ENCODE results near the gene KRTAP10-4. TPM values are rescaled to one million over a fixed set of nuclear protein-coding genes. Genes with fewer than 3 reads are reported as not detected.

KRTAP10-4 gene
- total and polyA plus RNA-seq, 2 experiments from 2014 or later = not detected

- Histone ChIP-seq H4K20me1 (ENCODE audit: insufficient read depth) (no peaks in the 10 kb centered on the region), H3K27ac (no peak within 1 kb of the TSS), H3K4me1 (ENCODE audit: insufficient read depth) (no peaks in the 10 kb centered on the region), H2AFZ (no peak within 1 kb of the TSS), H3K79me2 (ENCODE audit: insufficient read depth) (no peaks in the 10 kb centered on the region), H3K27me3 (replicated peaks; ENCODE audit: insufficient read depth) (no peaks in the 10 kb centered on the region), H3K4me2 (ENCODE audit: unreplicated experiment) (no peak within 1 kb of the TSS), H3K9me3 (ENCODE audit: low read depth) (no peaks in the 10 kb centered on the region), H3K4me3 (no peak within 1 kb of the TSS), H3K9me2 (ENCODE audit: insufficient read depth) (no peaks in the 10 kb centered on the region), H3F3A (ENCODE audit: insufficient read depth) (no peaks in the 10 kb centered on the region), H3K9ac (no peak within 1 kb of the TSS), H3K36me3 (ENCODE audit: low read depth) (no peaks in the 10 kb centered on the region)
- no peak for DNase-seq
- WGBS, 2 experiments (ENCODE audit: low coverage in 1 of 2, low lambda C conversion rate in 2 of 2, missing lambda C conversion rate in 2 of 2) = 59 to 60% methylated on average over 21 of the region's 21 CpGs
- TF ChIP-seq EZH2 (IDR thresholded peaks at IDR 0.05; ENCODE audit: insufficient read depth, poor library complexity, severe bottlenecking) (no peak), EZH2phosphoT487 (IDR thresholded peaks at IDR 0.05; ENCODE audit: insufficient read depth, low read depth) (no peak)
- in situ Hi-C loops (cut with MboI) = no loop called here
Measured at GRCh38 chr21:44539991-44540666, 33.4 kb upstream of the KRTAP10-4 start, which contains the start of gene KRTAP10-1. TSS of gene KRTAP10-1 (minus strand) at chr21:44540195. CDS start at chr21:44540150, 45 bp downstream.

GRCh38 chr21:44540741-44541288, 32.7 kb upstream of the KRTAP10-4 start:
- in situ Hi-C loops (cut with MboI) = no loop called here
- WGBS, 2 experiments (ENCODE audit: low coverage in 1 of 2, low lambda C conversion rate in 2 of 2, missing lambda C conversion rate in 2 of 2) = 28 to 38% methylated on average over 11 of the region's 11 CpGs
- Histone ChIP-seq H4K20me1 (ENCODE audit: insufficient read depth) (no peaks in the 10 kb centered on the region), H2AFZ (no peak overlapping the region), H3K4me2 (ENCODE audit: unreplicated experiment) (no peak overlapping the region), H3K36me3 (ENCODE audit: low read depth) (no peaks in the 10 kb centered on the region), H3K79me2 (ENCODE audit: insufficient read depth) (no peaks in the 10 kb centered on the region), H3K9ac (no peak overlapping the region), H3K27me3 (replicated peaks; ENCODE audit: insufficient read depth) (no peaks in the 10 kb centered on the region), H3K4me1 (ENCODE audit: insufficient read depth) (no peaks in the 10 kb centered on the region), H3K9me2 (ENCODE audit: insufficient read depth) (no peaks in the 10 kb centered on the region), H3K4me3 (no peak overlapping the region), H3K9me3 (ENCODE audit: low read depth) (no peaks in the 10 kb centered on the region), H3F3A (ENCODE audit: insufficient read depth) (no peaks in the 10 kb centered on the region), H3K27ac (no peak overlapping the region)
- no peak for DNase-seq
- no peak for TF ChIP-seq EZH2 (IDR thresholded peaks at IDR 0.05; ENCODE audit: insufficient read depth, poor library complexity, severe bottlenecking)
- TF ChIP-seq EZH2phosphoT487 (IDR thresholded peaks at IDR 0.05; ENCODE audit: insufficient read depth, low read depth) = no peak

- DNase-seq = no peak
- Histone ChIP-seq H3K4me1 (ENCODE audit: insufficient read depth) (no peaks in the 10 kb centered on the region), H3K4me2 (ENCODE audit: unreplicated experiment) (no peak overlapping the region), H3F3A (ENCODE audit: insufficient read depth) (no peaks in the 10 kb centered on the region), H3K27me3 (replicated peaks; ENCODE audit: insufficient read depth) (peaks cover 4% of the 10 kb centered on the region; the same call in 1 of the 2 replicates), H3K4me3 (no peak overlapping the region), H2AFZ (no peak overlapping the region), H3K27ac (no peak overlapping the region), H4K20me1 (ENCODE audit: insufficient read depth) (no peaks in the 10 kb centered on the region), H3K9me3 (ENCODE audit: low read depth) (no peaks in the 10 kb centered on the region), H3K36me3 (ENCODE audit: low read depth) (no peaks in the 10 kb centered on the region), H3K9ac (no peak overlapping the region), H3K79me2 (ENCODE audit: insufficient read depth) (no peaks in the 10 kb centered on the region), H3K9me2 (ENCODE audit: insufficient read depth) (no peaks in the 10 kb centered on the region)
- no peak for TF ChIP-seq EZH2 (IDR thresholded peaks at IDR 0.05; ENCODE audit: insufficient read depth, poor library complexity, severe bottlenecking)
- TF ChIP-seq EZH2phosphoT487 (IDR thresholded peaks at IDR 0.05; ENCODE audit: insufficient read depth, low read depth) = no peak
- in situ Hi-C loops (cut with MboI) = no loop called here
- WGBS, 2 experiments (ENCODE audit: low coverage in 1 of 2, low lambda C conversion rate in 2 of 2, missing lambda C conversion rate in 2 of 2) = 11 to 16% methylated on average over 1 of the region's 1 CpG
Measured at GRCh38 chr21:44542716-44543115, 30.8 kb upstream of the KRTAP10-4 start.

- TF ChIP-seq EZH2 (IDR thresholded peaks at IDR 0.05; ENCODE audit: insufficient read depth, poor library complexity, severe bottlenecking) (no peak), EZH2phosphoT487 (IDR thresholded peaks at IDR 0.05; ENCODE audit: insufficient read depth, low read depth) (no peak)
- in situ Hi-C loops (cut with MboI) = no loop called here
- 16% methylated on average over 3 of the region's 3 CpGs for WGBS, 2 experiments (ENCODE audit: low coverage in 1 of 2, low lambda C conversion rate in 2 of 2, missing lambda C conversion rate in 2 of 2)
Measured at GRCh38 chr21:44544566-44544965, 29.0 kb upstream of the KRTAP10-4 start.

More at GRCh38 chr21:44544566-44544965, 29.0 kb upstream of the KRTAP10-4 start:
- Histone ChIP-seq H3K4me1 (ENCODE audit: insufficient read depth) (no peaks in the 10 kb centered on the region), H3K36me3 (ENCODE audit: low read depth) (no peaks in the 10 kb centered on the region), H3F3A (ENCODE audit: insufficient read depth) (no peaks in the 10 kb centered on the region), H4K20me1 (ENCODE audit: insufficient read depth) (no peaks in the 10 kb centered on the region), H2AFZ (no peak overlapping the region), H3K4me2 (ENCODE audit: unreplicated experiment) (no peak overlapping the region), H3K27me3 (replicated peaks; ENCODE audit: insufficient read depth) (peaks cover 17% of the 10 kb centered on the region), H3K4me3 (no peak overlapping the region), H3K9ac (no peak overlapping the region), H3K27ac (no peak overlapping the region), H3K9me2 (ENCODE audit: insufficient read depth) (no peaks in the 10 kb centered on the region), H3K79me2 (ENCODE audit: insufficient read depth) (no peaks in the 10 kb centered on the region), H3K9me3 (ENCODE audit: low read depth) (no peaks in the 10 kb centered on the region)
- DNase-seq = no peak

Data from GM23248 (cell line).